DOHH2 (cell line): Measurements from ENCODE around the gene GSK3B.

Experiments used
- H3F3A ChIP-seq: fragments of 200-600 bp; sonication (generic), shearing (Covaris generic); 2 replicates; pipeline ENCODE4 v1.6.0; 2016; ENCODE audit warnings: antibody characterized with exemption, mild to moderate bottlenecking; ENCODE audit not compliant: control insufficient read depth, insufficient read depth
- H3K27ac ChIP-seq: fragments of 200-600 bp; sonication (generic); 2 replicates; pipeline ENCODE4 v1.5.1; 2014; ENCODE audit warnings: low read depth, mild to moderate bottlenecking, low read length, moderate library complexity
- H3K27me3 ChIP-seq: fragments of 200-600 bp; sonication (generic); 2 replicates; pipeline ENCODE4 v1.6.1; 2014; ENCODE audit warnings: mild to moderate bottlenecking, low read length, mixed read lengths; ENCODE audit not compliant: control insufficient read depth
- H3K36me3 ChIP-seq: fragments of 200-600 bp; sonication (generic); 2 replicates; pipeline ENCODE4 v1.6.1; 2014; ENCODE audit warnings: mild to moderate bottlenecking, low read length, moderate library complexity, mixed read lengths; ENCODE audit not compliant: control insufficient read depth
- H3K4me1 ChIP-seq: fragments of 200-600 bp; sonication (generic); 2 replicates; pipeline ENCODE4 v1.6.1; 2014; ENCODE audit warnings: mild to moderate bottlenecking, low read length, mixed read lengths; ENCODE audit not compliant: control insufficient read depth
- H3K4me2 ChIP-seq: fragments of 200-600 bp; sonication (generic); 2 replicates; pipeline ENCODE4 v1.6.0; 2014; ENCODE audit warnings: mild to moderate bottlenecking, low read length, moderate library complexity
- H3K4me3 ChIP-seq: fragments of 200-600 bp; sonication (generic); 2 replicates; pipeline ENCODE4 v1.5.1; 2014; ENCODE audit warnings: mild to moderate bottlenecking, low read length, mixed read lengths
- H3K79me2 ChIP-seq: fragments of 200-600 bp; sonication (generic); 2 replicates; pipeline ENCODE4 v1.6.1; 2014; ENCODE audit warnings: mild to moderate bottlenecking, low read length, mixed read lengths; ENCODE audit not compliant: control insufficient read depth
- H3K9me2 ChIP-seq: fragments of 200-600 bp; sonication (generic); replicated peaks from 2 replicates; pipeline ENCODE4 v1.6.1; 2014; ENCODE audit warnings: mild to moderate bottlenecking, low read length, mixed read lengths; ENCODE audit not compliant: control insufficient read depth
- H3K9me3 ChIP-seq: fragments of 200-600 bp; sonication (generic); 2 replicates; pipeline ENCODE4 v1.6.1; 2014; ENCODE audit warnings: antibody characterized with exemption, low read length, mixed read lengths; ENCODE audit not compliant: control insufficient read depth, insufficient read depth
- H4K20me1 ChIP-seq: fragments of 200-600 bp; sonication (generic); 2 replicates; pipeline ENCODE4 v1.6.0; 2014; ENCODE audit warnings: low read depth, mild to moderate bottlenecking, antibody characterized with exemption, low read length, moderate library complexity; ENCODE audit not compliant: control insufficient read depth, insufficient read depth
- CTCF ChIP-seq: fragments of 200-600 bp; sonication (generic); IDR thresholded peaks from one replicate; pipeline ENCODE4 v1.5.1; 2014; ENCODE audit warnings: antibody characterized with exemption, mild to moderate bottlenecking, low read depth, low read length; ENCODE audit not compliant: poor library complexity, severe bottlenecking
- EZH2phosphoT487 ChIP-seq: fragments of 200-600 bp; sonication (generic); IDR thresholded peaks from 2 replicates; pipeline ENCODE4 v1.6.1; 2017; ENCODE audit warnings: borderline replicate concordance, mild to moderate bottlenecking, antibody characterized with exemption, low read length, moderate library complexity, mixed read lengths

The GSK3B gene

GRCh38 chr3:119781330-119782198 lies 312.7 kb downstream of the GSK3B start, which contains the start of gene NR1I2:
Gene NR1I2, plus strand, starts transcription at chr3:119782101.
- Histone ChIP-seq H3K36me3 (no peaks in the 10 kb centered on the region), H3K27ac (no peak within 1 kb of the TSS), H3K4me3 (no peak within 1 kb of the TSS), H3K9me2 (no peaks in the 10 kb centered on the region; the same call in 1 of the 2 replicates), H3K4me1 (no peaks in the 10 kb centered on the region), H3K79me2 (no peaks in the 10 kb centered on the region), H3K9me3 (no peaks in the 10 kb centered on the region), H4K20me1 (no peaks in the 10 kb centered on the region), H3K4me2 (no peak within 1 kb of the TSS), H3K27me3 (no peaks in the 10 kb centered on the region), H3F3A (no peaks in the 10 kb centered on the region)
- TF ChIP-seq CTCF (no peak), EZH2phosphoT487 (no peak)

- Histone ChIP-seq H3K9me3 (no peaks in the 10 kb centered on the region), H3K4me2 (no peak overlapping the region), H3K27me3 (no peaks in the 10 kb centered on the region), H3K4me3 (no peak overlapping the region), H3K27ac (no peak overlapping the region), H3K36me3 (no peaks in the 10 kb centered on the region), H3K79me2 (no peaks in the 10 kb centered on the region), H3K4me1 (no peaks in the 10 kb centered on the region), H3F3A (no peaks in the 10 kb centered on the region), H4K20me1 (no peaks in the 10 kb centered on the region), H3K9me2 (no peaks in the 10 kb centered on the region)
- TF ChIP-seq CTCF (no peak), EZH2phosphoT487 (no peak)
These were observed 314.4 kb downstream of the GSK3B start for GRCh38 chr3:119779731-119780383.

- H3K4me2 ChIP-seq, result no peak overlapping the region
- no peaks in the 10 kb centered on the region for H3K79me2 ChIP-seq
- no peaks in the 10 kb centered on the region for H3K27me3 ChIP-seq
- H3K9me3 ChIP-seq, result no peaks in the 10 kb centered on the region
- no peaks in the 10 kb centered on the region for H3K4me1 ChIP-seq
- H3K4me3 ChIP-seq, result no peak overlapping the region
- no peaks in the 10 kb centered on the region for H3F3A ChIP-seq
- no peak overlapping the region for H3K27ac ChIP-seq
- TF ChIP-seq EZH2phosphoT487 (no peak), CTCF (no peak)
- no peaks in the 10 kb centered on the region for H3K9me2 ChIP-seq
- H3K36me3 ChIP-seq, result no peaks in the 10 kb centered on the region
- no peaks in the 10 kb centered on the region for H4K20me1 ChIP-seq
These were observed 315.4 kb downstream of the GSK3B start for GRCh38 chr3:119778811-119779210.
